GM13977 (cell line): ENCODE measurements around the gene HOXC10.

ENCODE experiments used
- DNase-seq: peaks from one replicate; pipeline ENCODE4 v3.0.0; 2012; ENCODE audit warnings: low spot score
- CTCF ChIP-seq: IDR thresholded peaks from 2 replicates; pipeline ENCODE4 v1.5.1; 2012; ENCODE audit warnings: mild to moderate bottlenecking, control low read depth; ENCODE audit not compliant: insufficient read depth; ENCODE audit errors: extremely low read depth, missing control alignments
- in situ Hi-C: fragments of 300-500 bp; cut with MboI; formaldehyde crosslinking; loops from one replicate; pipeline ENCODE4 v1.12.0; 2022; ENCODE audit warnings: low sequenced_read_pairs, low pct_unique_long_range_greater_than_20kb, mixed read lengths, inconsistent platforms; ENCODE audit not compliant: unreplicated experiment

HOXC10 gene

GRCh38 chr12:54029529-54030441, 44.8 kb downstream of the HOXC10 start:
- in situ Hi-C loops, result loop anchor here (10.0 to 25.0 kb wide), 2 partner anchors 92 to 165 kb away; partner anchors contain the start of gene HOXC13
- no peak for TF ChIP-seq CTCF
- no peak for DNase-seq

GRCh38 chr12:54030442-54030801, 45.5 kb downstream of the HOXC10 start:
- in situ Hi-C loops, result loop anchor here (25.0 kb wide), 1 partner anchor 93 kb away; the partner anchor contains the start of gene HOXC13
- no peak for TF ChIP-seq CTCF

GRCh38 chr12:54030889-54031471, 46.0 kb downstream of the HOXC10 start:
- in situ Hi-C loops, result loop anchor here (25.0 kb wide), 1 partner anchor 94 kb away; the partner anchor contains the start of gene HOXC13
- no peak for TF ChIP-seq CTCF
- no peak for DNase-seq

More at GRCh38 chr12:54030442-54030801, 45.5 kb downstream of the HOXC10 start:
- DNase-seq, result no peak

- in situ Hi-C loops, result loop anchor here (25.0 kb wide), 1 partner anchor 94 kb away; the partner anchor contains the start of gene HOXC13
- TF ChIP-seq CTCF, result no peak
- no peak for DNase-seq
Measured at GRCh38 chr12:54031480-54031879, 46.5 kb downstream of the HOXC10 start.

GRCh38 chr12:54032086-54032619, 47.2 kb downstream of the HOXC10 start:
- in situ Hi-C loops, result loop anchor here (25.0 kb wide), 1 partner anchor 95 kb away; the partner anchor contains the start of gene HOXC13

More at GRCh38 chr12:54032086-54032619, 47.2 kb downstream of the HOXC10 start:
- no peak for TF ChIP-seq CTCF
- no peak for DNase-seq
